Bronchial epithelial cell (primary cell): ENCODE data around the gene CSGALNACT2. TPM values are rescaled to one million over a fixed set of nuclear protein-coding genes. Genes with fewer than 3 reads are reported as not detected.

Experiments used
- DNase-seq: peaks from one replicate; pipeline ENCODE4 v3.0.0-alpha.2; 2010; ENCODE audit warnings: low read depth
- FAIRE-seq: peaks from 2 replicates; lab custom pipeline; 2011; peaks lifted over from hg19 to GRCh38; lab: Jason Lieb, UNC
- H3K27me3 ChIP-seq: 2 replicates; pipeline ENCODE4 v1.5.1; 2011; ENCODE audit warnings: low read length; ENCODE audit not compliant: control insufficient read depth, insufficient read depth
- H3K36me3 ChIP-seq: 2 replicates; pipeline ENCODE4 v1.5.1; 2011; ENCODE audit warnings: low read length; ENCODE audit not compliant: control insufficient read depth, insufficient read depth
- H3K4me3 ChIP-seq: 2 replicates; pipeline ENCODE4 v1.5.1; 2011; ENCODE audit warnings: mild to moderate bottlenecking, low read depth, low read length, control low read depth
- CTCF ChIP-seq: IDR thresholded peaks from 2 replicates; pipeline ENCODE4 v1.5.1; 2011; ENCODE audit warnings: mild to moderate bottlenecking, moderate library complexity, low read length, control low read depth, inconsistent platforms; ENCODE audit not compliant: insufficient read depth, severe bottlenecking
- total RNA-seq: library from RNA; depleted of rRNA; stranded (reverse); fragments of >200 nt; gene quantifications from 2 replicates; pipeline ENCODE4 v1.2.1, GENCODE V29; 2014

Gene CSGALNACT2
- total RNA-seq, 1 donor from 2014 or later, result 17.4 TPM

- Histone ChIP-seq H3K36me3 (peaks cover 3% of the 10 kb centered on the region), H3K27me3 (no peaks in the 10 kb centered on the region), H3K4me3 (no peak overlapping the region)
- FAIRE-seq (no peak), DNase-seq (no peak)
- no peak for TF ChIP-seq CTCF
These were observed 60.9 kb downstream of the CSGALNACT2 start for GRCh38 chr10:43199088-43199683.

- DNase-seq (no peak), FAIRE-seq (no peak)
- Histone ChIP-seq H3K4me3 (no peak overlapping the region), H3K27me3 (no peaks in the 10 kb centered on the region), H3K36me3 (peaks cover 3% of the 10 kb centered on the region)
- no peak for TF ChIP-seq CTCF
These were observed 61.7 kb downstream of the CSGALNACT2 start for GRCh38 chr10:43199684-43200537.

- Histone ChIP-seq H3K4me3 (no peak overlapping the region), H3K27me3 (no peaks in the 10 kb centered on the region), H3K36me3 (peaks cover 3% of the 10 kb centered on the region)
- FAIRE-seq (no peak), DNase-seq (no peak)
- no peak for TF ChIP-seq CTCF
These were observed 62.5 kb downstream of the CSGALNACT2 start for GRCh38 chr10:43200538-43201390.

GRCh38 chr10:43201545-43202131 is 63.4 kb downstream of the CSGALNACT2 start:
- no peak for TF ChIP-seq CTCF
- H3K4me3 ChIP-seq, result no peak overlapping the region
- H3K36me3 ChIP-seq, result peaks cover 3% of the 10 kb centered on the region
- FAIRE-seq, result no peak
- no peaks in the 10 kb centered on the region for H3K27me3 ChIP-seq
- DNase-seq, result no peak

GRCh38 chr10:43202224-43202656 is 64.0 kb downstream of the CSGALNACT2 start:
- peak; percentile 68 for TF ChIP-seq CTCF
- Histone ChIP-seq H3K36me3 (peaks cover 3% of the 10 kb centered on the region), H3K4me3 (peak overlapping the region; percentile 53), H3K27me3 (no peaks in the 10 kb centered on the region)
- FAIRE-seq, result no peak
- peak; percentile 21 for DNase-seq
